GM18861 (cell line): ENCODE data around the gene SPAG16.
"Not testable (repeated sequence)": the region's sequence is repeated elsewhere in the genome, so short reads cannot be mapped to it uniquely, and the experiment has no call there.

Experiments
- ATAC-seq: cut with Tn5 transposase; IDR thresholded peaks from one replicate; pipeline ENCODE4 v1.9.1; 2021; ENCODE audit not compliant: unreplicated experiment

SPAG16 gene

DNA sequence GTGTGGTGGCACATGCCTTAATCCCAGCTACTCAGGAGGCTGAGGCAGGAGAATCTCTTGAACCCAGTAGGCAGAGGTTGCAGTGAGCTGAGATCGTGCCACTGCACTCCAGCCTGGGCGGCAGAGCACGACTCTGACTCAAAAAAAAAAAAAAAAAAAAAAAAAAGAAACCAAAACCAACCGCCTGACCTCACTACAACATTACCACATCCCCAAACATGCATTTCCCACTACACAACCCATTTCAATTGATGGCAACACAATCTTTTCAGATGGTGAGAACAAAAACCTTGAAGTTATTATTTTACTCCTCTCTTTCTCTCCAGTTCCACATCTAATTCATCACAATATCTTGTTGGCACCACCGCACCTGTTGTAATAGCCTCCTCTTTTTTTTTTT lies 778.0 kb downstream of the SPAG16 start:
- ATAC-seq, result not testable (repeated sequence)

DNA sequence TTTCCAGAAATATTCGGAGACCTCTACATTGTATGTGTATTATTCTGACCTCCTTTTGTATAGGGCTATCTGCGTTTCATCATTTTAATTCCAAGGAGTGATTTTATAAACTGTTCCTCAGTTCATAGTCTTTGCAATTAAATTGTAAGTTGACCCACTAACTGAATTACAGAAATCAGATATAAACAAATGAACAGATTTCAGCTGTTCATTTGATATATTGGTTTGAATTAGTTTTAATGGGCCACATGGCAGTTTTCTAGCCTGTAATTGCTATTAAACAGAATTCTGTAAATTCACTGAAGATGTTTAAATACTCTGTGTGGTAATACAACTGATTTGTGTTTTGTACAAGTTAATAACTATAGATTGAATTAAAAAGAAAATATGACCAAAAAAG lies 780.2 kb downstream of the SPAG16 start:
- no peak for ATAC-seq

DNA sequence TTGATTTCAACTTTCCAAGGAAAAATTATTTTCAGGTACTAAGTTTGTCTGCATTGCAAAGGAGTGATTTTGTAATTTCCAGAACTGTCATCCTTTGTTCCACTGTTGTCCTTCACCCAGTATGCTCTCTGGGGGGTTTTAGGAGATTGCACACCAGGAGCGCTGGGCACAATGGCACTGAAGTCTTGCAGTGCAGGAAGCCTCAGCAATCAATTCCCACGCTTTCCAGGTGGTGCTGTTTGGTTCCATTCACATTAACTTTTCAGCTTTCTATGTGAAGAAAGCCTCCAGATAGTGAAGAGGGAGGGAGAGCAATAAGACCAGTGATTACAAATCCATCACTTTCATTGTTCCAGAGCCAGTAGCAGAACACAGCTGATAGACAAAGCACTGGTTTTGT lies 782.6 kb downstream of the SPAG16 start:
- ATAC-seq, result no peak

DNA sequence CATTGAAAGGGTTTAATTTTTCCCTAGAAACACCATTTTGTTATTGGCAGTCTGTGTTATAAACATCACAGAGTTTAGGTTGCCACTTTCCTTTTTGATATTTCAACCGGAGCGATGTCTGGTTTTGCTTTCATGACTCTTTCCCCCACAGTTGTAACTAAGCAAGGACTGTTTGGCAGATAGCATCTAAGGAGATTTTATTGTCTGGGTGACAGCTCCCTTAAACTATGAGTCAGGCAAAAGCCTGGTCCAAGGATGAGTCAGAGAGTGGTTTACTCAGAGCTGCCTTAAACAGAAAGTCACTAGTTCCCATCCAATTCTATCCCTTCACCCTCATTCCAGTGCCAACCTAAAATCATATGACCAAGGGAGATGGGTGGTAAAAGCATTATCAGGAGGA lies 785.0 kb downstream of the SPAG16 start:
- ATAC-seq, result no peak

DNA sequence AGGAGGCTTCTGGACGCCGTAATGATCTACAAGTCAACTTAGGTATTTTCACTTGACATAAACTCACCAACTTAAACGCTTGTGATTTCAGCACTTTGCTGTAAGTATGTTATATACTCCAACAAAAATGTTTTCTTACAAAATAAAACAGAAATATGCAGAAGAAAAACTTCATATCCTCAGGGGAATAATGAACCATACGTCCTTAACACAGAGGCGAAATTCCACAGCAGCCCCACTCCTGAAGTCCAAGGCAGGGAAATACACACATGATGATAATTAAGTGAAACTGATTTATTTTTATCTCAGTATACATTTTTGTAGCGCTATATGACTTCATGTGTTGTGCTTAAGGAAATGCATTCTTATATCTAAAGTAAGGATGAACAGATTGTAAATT lies 791.2 kb downstream of the SPAG16 start:
- no peak for ATAC-seq

DNA sequence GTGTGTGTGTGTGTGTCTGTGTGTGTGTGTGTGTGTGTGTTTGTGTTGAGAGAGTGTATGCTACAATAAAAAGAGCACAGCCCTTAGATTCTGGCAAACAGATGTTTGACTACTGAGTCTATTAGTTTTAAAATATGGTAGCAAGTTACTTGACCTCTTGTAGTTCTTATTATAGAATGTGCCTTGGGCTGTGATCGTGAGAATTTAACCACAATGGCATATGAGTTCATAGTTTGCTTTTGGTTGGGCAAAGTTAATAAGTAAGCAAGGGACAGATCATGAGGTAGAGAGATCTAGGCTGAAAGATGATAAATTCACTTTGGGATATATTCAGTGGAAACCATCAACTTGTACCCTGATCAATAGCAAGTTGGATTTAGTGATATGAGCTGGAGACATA lies 792.3 kb downstream of the SPAG16 start:
- ATAC-seq, result peak; percentile 84

DNA sequence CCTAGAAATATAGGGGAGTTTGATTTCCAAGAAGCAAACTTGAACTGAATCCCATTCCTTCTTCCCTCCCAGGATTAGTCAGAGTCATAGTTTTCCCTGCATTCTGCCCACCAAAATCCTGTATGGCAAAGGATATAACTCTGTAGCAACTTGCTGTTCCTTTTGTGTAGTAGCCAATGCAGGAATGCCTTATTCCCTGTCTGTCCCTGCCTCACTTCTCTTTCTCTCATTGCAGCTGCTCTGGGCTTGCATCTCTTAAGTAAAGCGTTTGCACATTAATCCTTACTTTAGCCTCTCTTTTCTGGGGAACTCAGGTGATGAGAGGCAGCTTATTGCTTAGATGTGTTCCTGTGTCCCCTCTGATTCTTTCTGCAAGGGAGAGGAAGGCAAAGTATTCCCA lies 793.5 kb downstream of the SPAG16 start:
- no peak for ATAC-seq

DNA sequence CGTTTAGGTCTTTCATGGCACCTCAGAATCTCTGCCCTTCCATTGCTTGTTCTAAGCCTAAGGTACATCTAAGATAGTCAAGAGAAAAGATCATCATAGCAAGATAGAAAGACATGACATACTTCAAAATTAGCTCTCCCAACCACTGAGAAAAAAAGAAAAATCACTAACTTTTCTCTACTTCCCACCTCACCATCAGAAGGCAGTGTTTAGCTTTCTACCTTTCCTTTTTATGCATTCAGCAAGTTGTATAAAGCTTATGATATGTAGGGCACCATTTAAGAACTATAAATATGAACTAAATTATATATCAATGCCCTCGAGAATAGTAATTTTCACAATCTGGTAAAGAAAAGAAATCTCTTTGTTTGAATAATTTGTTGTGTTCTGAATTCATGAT lies 794.8 kb downstream of the SPAG16 start:
- ATAC-seq, result no peak

DNA sequence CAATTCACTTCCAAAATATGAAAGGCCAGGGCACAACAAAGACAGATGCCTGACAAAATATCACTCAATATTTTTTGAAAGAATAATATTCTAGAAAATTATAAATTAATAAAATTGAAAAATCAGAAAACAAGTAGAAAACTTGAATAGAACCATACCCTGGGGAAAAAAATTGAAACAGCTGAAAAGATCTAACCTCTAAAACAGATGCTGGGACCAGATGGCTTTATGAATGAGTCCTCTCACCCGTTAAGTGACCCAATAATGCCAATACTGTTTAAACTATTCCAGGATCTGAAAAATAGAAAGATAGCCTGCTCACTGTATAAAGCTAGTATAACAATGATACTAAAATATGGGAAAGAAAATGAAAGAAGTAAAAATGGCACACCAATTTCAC lies 804.3 kb downstream of the SPAG16 start:
- no peak for ATAC-seq

DNA sequence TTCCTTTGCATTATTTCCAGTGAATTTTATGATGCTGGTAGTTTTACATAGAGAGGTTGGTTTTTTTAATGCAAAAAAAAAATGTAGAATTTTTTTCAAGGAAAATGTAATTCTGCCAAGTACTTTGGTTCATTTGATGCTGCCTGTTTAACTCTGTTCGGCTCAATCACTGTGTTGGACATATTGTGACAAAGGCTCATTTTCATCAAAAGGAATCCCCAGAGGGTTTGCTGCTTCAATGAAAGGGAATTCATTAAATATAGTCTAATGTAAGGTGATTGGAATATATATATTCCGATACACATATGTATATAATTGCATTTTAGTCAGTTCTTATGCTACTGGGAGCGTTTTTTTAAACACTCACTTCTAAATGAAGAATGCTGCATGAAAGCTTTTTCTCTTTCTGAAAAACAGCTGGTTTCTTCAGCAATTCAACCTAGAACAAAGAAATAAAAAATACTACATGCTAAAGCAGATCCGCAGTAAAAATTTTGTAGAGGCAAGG lies 812.0 kb downstream of the SPAG16 start:
- no peak for ATAC-seq

DNA sequence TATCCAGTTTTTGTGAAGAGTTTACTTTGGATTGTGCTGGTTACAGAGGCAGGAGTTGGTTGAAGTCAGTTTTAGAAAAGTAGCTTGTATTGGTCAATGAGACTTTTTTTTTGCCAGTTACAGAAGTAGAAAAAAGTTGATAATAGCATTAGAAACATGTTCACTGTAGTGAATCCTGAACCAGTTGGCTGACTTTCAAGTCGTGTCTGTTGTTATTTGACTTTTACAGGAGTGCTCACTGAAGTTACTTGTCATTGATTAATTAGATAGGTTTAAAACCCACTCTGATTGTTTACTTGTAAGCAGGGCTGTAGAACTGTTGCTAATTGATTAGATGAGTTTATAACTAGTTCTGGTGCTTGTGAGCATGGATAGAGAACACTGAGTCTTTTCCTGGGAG lies 814.5 kb downstream of the SPAG16 start:
- no peak for ATAC-seq

DNA sequence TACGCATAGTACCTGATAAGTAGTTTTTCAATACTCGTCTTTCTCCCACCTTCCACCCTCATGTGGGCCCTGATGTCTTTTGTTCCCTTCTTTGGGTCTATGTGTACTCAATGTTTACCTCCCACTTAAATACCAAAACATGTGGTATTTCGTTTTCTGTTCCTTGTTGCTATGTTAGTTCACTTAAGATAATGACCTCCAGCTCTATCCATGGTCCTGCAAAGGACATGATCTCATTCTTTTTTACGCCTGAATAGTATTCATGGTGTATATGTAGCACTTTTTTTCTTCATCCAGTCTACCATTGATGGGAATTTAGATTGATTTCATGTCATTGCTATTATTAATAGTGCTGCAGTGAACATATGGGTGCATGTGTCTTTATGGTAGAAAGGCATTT lies 816.2 kb downstream of the SPAG16 start:
- ATAC-seq, result no peak

DNA sequence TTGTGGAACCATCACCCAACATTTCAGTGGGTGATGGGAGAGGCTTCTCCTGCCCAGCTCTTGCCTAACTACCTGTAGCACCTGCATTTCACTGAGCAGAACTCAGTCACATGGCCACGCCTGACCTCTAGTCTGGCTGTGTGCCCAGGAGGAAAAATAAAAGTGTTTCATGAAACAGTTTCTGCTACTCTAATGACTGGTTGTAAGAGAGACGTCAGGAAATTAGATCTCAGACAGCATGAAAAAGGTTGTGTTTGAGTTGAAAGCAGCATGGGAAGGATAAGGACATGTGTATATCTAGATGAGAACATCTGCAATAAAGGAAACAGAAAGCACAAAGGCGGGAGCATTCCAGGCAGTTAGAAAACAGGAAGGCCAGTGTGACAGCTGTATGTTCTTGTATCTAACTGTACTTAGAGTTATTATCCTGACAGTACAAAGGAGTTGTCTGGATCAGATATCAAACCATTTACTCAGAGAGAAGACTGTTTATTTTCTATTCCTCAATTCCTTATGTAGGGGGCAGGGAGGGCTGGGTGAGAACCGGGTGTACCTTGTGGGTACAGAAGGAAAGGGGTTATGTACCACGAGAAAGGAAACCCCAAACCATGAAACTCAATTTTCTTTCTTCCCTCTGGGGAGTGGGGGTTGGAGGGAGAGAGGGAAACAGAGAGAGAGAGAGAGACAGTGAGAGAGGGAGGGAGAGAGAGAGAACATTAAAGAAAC lies 819.2 kb downstream of the SPAG16 start:
- ATAC-seq, result no peak

DNA sequence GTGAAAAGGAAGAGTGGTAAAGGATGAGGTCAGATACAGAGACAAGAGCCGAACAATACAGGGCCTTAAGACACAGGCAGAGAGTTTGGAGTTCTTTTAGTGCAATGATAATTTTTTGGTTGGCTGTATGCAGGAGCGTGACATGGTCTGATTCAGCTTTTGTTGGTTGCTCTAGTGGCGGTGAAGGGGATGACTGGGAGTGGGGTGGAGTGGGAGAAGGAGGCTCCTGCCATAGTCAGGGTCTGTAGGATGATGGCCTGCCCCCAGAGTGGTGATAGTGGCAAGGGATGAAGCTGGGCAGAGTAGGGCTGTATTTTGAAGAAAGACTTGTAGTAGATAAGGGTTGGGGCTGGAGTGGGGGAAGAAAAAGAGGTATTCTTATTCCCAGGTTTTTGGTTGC lies 820.0 kb downstream of the SPAG16 start:
- ATAC-seq, result no peak

DNA sequence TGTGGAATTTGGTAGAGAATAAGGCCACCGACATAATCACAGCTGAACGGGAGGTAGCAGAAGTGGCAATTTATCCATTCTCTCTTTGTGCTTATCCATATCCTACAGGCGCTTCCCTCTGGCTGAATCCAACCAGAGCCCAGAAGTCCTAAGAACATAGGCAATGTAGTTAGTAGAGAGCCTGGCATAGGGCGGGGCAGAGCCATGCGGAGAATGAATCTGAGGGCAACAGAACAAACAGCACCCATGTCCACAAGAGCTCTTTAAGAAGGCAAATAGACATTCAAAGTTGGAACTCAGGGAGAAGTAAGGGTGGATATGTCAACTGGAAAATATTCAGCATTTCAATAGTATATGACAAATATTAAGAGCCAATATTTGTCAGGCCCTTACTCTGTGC lies 820.7 kb downstream of the SPAG16 start:
- ATAC-seq, result no peak

DNA sequence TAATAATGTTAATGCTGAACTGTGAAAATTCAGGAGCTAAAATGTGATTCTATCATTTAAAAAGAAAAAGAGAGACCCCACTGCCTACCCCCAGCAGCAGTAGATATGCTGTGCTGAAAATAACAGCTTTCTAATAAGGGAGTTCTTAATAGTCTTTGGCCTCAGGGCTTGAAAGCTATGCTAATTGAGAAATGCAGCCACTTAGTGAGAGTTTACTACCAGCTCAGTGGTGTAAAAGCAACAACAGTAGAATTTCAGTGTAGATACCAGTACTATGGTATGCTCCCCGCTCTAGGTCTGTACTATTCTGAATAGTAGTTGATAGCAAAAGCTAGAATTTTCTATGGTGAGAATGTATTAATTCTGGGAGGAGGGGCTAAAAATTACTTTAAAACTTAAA lies 823.5 kb downstream of the SPAG16 start:
- no peak for ATAC-seq

DNA sequence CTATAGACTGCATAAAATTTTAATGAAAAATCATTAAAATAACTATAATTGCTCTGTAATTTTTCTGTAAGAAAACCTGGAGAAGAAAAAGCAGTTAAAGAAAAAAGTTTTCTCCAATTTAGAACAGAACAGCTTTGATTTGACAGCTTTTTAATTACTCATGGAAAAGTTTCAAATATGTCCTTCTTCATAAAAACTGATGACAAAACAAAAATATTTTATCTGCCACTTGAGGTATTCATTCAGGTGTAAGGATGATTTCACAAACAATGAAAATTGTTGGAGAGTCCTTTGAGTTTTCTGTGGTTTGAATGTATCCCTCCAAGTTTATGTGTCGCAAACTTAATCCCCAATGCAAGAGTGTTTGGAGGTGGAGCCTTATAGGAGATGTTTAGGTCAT lies 824.3 kb downstream of the SPAG16 start:
- no peak for ATAC-seq

DNA sequence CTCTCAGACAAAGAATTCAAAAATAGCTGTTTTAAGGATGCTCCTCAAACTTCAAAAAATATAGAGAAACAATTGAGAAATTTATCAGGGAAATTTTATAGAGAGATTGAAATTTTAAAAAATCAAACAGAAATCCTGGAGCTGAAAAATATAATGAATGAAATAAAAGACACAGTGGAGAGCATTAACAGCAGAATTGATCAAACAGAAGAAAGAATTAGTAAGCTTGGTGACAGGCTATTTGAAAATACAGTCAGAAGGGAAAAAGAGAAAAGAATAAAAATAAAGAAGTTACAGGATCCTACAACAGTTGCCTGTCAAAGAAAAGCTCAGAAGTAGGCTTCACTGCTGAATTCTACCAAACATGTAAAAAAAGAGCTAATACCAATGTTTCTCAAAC lies 832.8 kb downstream of the SPAG16 start:
- no peak for ATAC-seq

DNA sequence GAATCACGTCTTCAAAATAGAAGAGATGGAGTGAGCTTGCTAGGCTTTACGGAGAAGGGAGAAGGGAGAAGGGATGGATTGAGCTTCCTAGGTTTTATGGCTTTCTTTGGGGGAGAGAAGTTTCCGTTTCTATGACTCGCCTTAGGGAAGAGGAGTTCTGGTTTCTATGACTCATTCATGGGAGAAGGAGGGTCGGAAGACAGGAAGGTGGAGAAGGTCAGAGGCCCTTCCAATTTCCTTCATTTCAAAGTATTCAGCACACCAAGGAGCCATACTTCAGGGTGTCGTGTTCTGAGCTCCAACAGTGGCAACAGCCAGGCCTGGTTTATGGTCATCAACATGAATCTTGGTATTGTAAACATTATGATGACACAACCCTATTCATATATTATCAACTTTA lies 841.9 kb downstream of the SPAG16 start:
- ATAC-seq, result no peak

DNA sequence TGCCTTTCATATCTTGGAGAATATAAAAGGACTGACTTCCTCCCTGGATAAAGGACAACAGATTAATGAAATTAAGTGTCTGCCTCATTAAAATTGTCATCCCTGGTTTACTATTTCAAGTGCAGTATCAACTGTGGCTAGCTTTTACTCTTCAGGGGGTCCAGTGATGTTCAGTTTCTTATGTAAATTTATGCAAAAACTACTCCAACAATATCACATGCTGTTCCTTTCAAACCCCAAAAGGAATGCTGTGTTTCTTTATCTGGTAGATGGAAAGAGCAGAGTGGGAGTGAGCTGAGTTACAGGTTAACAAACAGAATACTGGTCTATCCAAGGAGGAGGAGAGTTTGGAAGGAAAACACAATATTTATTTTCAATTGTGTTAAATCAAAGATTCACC lies 842.9 kb downstream of the SPAG16 start:
- ATAC-seq, result no peak

DNA sequence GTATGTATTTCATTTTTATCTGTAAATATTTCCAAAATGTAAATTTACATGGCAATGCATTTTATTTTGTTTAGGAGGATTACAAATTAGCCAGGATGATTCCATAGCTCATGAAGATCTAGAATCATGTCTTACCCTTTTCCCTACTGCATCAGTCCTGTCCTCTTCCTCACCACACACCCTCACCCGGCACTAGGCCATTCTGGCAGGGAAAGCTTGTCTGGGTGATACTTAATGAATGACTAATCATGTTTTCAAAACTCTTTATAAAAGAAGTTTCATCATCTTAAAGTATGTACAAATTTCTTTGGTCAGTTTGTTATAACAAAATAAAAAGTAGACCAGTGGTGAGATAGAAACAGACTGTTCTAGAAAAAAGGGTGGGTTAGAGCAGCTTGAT lies 843.3 kb downstream of the SPAG16 start:
- ATAC-seq, result no peak

DNA sequence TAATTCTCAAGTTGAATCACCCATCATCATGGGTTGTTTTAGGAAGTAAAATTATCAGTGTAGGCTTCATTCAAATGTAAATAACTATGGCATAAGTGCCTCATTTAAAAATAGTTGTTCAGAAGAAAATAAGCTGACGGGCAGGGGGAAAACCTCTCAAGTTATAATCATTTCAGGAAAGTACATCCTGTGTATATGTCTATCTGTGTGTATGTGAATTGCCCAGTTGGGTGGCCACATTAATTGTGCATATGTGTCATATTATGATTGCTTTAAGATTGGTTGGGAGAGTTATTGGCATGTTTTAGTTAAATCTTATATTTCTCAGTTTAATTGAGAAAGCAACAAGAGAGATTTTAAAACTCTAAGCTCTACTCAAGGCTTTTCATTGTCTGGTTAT lies 843.8 kb downstream of the SPAG16 start:
- no peak for ATAC-seq

DNA sequence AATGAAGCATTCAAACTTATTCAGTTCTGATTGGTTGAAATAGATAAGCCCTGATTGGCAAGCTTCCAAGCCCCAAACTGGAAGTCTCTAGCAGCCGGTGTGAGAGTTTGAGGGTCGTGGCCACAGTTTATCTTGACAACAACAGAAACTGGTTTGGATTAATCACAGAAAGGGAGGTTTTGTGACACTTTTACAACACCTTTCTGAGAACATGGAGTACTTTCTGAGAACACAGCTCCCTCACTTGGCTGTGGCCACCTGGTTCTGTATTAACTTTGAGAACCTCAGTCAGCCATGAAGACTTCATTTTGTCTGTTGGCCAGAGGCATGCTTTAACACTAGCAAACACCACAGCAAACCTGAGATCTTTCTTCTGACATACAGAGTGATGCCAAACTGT lies 845.9 kb downstream of the SPAG16 start:
- ATAC-seq, result no peak
